ENCODE results near the gene CFP.

CFP gene

GRCh38 chrX:47573341-47574075, 56.2 kb downstream of the CFP start:
- DNase-seq: no peak
